SKM-1 treated with dmso at 0.1 percent for 144 hours (cell line): Measurements from ENCODE around the gene PITPNC1.
"Not testable (repeated sequence)": the region's sequence is repeated elsewhere in the genome, so short reads cannot be mapped to it uniquely, and the experiment has no call there.

Experiments
- DNase-seq: peaks from one replicate; lab custom pipeline; 2025; ENCODE audit not compliant: unreplicated experiment; lab: John Stamatoyannopoulos, UW

The PITPNC1 gene

DNA sequence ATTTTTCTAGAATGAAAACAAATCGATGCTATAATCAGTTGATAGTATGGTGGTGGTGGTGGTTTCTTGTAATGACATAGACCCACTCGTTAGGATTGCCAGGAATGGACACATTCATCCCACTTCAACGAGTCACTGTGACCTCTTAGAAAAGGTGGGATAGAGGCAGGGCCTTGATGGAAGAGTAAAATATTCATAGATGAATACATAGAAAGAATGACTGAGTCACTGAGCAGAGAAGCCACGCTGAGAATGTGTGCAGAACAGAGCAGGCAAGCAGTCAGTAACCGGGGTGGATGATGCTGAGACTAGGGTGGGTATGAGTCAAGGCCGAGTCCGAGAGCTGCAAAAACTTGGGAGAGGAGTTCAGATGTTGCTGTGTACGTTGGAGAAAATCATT is 129.9 kb downstream of the PITPNC1 start:
- DNase-seq, result no peak

DNA sequence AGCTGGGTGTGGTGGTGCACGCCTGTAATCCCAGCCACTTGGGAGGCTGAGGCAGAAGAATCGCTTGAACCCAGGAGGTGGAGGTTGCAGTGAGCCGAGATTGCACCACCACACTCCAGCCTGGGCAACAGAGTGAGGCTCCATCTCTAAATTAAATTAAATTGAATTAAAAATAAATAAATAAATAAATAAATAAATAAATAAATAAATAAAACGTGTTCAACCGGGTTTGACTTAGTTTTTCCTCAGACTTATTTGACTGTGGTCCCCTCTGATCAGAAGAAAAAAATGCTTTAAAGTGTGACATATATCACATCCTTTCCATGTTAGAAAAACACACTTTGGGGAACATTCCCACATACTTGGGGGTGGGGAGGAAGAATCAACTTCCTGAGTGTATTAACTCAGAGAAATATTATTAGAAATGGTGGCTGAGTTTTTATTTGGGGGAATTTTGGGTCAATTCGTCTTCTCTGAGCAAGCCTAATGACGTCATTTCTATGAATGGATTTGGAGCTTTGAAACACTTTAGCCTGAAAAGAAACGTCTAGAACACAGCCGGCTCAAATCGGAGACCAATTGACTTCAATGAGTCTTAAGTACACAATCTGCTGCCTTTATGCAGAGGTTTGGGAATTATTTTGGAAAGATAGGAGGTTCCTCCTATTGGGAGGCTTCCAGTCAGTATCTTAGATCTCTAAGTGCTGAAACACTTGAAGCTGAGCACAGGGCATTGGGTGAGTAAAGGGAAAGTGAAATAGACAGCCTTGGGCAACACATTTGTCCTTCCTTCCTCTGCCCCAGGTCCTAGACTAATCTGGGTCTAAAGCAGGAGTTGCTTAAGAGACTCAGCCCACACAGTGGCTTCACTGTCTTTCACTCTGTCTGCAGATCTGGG is 132.6 kb downstream of the PITPNC1 start:
- DNase-seq, result peak; percentile 91

DNA sequence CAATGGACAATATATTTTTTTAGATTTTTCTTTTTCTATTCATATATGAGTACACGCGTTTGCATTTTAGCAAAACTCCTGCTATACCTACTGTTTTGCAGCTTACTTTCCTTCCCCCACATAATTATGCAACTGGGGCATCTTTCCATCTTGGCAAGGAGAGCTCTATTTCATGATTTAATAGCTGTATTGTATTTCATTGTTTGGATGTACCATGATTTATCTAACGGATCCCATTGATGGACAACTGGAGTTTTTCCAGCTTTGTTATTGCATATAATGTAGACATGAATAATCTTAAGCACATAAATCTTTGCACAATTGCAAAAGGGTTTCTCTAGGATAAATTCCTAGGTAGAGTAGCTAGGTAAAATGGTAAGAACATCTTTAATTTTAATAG is 133.9 kb downstream of the PITPNC1 start:
- DNase-seq, result no peak

GRCh38 chr17:67511804-67512203 is 134.7 kb downstream of the PITPNC1 start:
- DNase-seq, result no peak

DNA sequence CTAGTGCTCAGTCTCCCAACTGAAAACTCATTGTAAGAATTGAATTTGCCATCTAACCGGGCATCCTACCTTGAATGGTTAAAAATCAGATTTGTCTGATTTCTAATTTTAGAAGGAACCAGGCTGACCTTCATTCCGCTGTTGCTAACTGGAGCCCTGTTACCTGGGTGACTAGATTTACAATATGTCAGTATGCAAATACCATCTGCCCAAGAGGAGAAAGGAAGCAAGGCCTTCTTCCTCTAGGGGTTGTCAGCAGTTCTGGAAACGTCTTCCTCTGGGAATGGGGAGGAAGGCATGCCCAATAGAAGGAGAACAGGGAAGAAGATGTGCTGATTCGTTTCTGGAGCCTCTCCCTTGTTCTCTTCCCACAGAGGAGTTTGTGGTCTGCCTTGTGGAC is 137.9 kb downstream of the PITPNC1 start:
- DNase-seq, result no peak

GRCh38 chr17:67515490-67516083 is 138.5 kb downstream of the PITPNC1 start:
- DNase-seq, result no peak

- not testable (repeated sequence) for DNase-seq
Observed at GRCh38 chr17:67516571-67516970, 139.5 kb downstream of the PITPNC1 start.

DNA sequence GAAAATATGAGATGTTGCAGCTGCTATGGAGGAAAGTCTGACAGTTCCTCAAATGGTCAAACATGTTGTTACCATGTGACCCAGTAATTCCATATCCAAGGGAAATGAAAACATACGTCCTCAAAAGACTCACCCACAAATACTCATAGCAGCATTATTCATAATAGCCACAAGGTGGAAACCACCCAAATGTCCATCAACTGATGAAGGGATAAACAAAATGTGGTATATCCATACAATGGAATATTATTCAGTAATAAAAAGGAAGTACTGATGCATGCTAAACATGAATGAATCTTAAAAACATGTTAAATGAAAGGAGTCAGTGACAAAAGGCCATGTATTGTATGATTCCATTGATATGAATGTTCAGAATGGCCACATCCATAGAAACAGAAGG is 140.2 kb downstream of the PITPNC1 start:
- DNase-seq, result no peak

DNA sequence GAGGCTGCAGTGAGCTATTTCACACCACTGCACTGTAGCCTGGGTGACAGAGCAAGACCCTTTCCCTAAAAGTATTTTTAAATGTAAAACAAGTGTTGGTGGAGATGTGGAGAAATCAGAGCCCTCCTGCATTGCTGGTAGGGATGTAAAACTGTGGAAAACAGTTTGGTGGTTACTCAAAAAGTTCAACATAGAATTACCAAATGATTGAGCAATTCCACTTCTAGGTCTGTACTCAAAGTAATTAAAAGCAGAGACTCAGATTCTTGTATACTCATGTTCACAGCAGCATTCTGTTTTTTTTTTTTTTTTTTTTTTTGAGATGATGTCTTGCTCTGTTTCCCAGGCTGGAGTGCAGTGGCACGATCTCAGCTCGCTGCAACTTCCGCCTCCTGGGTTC is 141.8 kb downstream of the PITPNC1 start:
- peak; percentile 6 for DNase-seq

GRCh38 chr17:67519801-67520251 is 142.7 kb downstream of the PITPNC1 start:
- no peak for DNase-seq

- peak; percentile 85 for DNase-seq
Observed at GRCh38 chr17:67520252-67520906, 143.3 kb downstream of the PITPNC1 start.

- no peak for DNase-seq
Observed at GRCh38 chr17:67520916-67521774, 144.1 kb downstream of the PITPNC1 start.

GRCh38 chr17:67521775-67522069 is 144.6 kb downstream of the PITPNC1 start:
- DNase-seq, result no peak

DNA sequence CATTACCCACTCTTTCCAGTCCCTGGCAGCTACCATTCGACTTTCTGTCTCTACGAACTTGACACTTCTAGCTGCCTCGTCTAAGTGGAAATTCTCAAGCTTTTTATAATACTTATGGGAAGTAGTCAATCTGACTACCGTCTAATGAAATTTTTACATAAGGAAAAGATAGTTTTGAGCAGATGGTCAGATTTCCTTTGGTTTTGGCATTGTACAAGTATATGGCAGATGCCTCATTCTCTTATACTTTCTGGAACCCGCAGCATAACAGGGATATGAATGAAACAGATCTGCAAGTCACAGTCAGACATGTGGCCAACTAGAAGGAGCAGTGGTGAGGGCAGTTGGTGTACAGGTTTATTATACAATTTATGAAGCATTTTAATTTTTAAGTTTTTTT is 146.0 kb downstream of the PITPNC1 start:
- DNase-seq, result no peak

DNA sequence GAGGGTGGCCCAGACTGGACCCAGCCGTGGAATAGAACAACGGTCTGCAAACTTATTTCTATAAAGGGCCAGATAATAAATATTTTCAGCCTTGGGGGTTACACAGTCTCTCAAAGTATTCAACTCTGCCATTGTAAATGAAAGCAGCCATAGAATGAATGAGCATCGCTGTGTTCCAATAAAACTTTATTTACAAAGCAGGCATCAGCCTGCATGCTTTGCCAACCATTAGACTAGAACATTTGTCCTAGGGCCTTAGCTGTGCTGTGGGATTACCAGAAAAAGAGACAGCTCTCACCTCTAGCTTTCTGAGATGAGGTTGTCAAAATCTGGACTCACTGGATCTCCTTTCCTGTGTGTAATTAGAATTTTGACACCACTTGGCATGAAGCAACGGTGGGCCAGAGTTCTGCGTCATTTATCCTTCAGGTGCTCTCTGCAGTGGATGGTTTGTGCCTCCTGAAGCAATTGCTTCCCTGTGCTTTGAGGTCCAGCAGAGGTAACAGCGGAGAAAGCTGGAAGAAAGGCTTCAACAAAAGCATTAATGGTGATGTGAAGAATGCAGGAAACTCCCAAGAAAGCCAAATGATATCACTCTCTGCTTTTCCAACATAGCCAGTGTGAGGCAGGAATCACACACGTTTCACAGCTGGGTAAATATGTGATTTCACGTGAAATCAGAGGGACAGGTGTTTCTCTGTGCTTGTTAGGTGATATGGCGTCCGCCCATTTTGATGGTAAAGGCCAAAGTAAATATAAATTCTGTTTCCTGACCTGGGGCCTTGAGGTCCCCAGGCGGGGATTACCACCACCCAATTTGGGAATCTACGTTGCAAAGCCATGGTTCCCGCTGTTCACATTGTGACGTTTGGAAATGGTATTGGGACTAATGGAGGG is 148.4 kb downstream of the PITPNC1 start:
- no peak for DNase-seq

- DNase-seq, result no peak
Observed at GRCh38 chr17:67526700-67527099, 149.6 kb downstream of the PITPNC1 start.

DNA sequence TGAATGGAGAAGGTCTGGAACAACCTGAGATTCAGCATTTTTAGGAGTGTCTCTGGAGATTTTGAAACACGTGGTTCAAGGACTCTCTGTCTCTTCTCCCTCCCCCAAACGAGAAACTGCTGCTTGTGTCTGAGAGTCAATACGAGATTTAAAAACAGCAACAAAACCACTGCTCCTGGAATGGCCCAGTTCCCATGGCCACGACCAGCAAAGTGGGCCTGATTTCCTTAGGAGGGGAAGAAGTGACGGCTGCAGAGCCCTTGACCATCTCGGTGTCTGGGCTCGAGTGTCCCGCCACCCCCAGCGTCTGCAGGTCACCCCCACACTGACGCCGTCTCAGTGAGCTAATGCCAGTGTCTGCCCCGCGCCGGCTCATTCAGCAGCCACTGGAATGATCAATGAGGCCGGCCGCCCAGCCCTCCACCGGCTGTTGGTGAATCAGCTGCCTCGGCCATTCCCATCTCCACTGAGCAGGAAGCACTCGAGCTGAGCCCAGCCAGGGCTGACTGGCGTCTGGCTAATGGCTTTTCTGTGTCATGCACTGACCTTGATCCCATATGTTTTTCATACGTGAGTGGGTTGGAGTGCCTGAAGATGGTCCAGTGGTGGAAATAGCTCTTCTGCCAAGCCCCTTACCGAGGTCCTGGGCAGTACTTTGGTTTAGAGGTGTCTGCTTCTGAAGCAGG is 151.8 kb downstream of the PITPNC1 start:
- no peak for DNase-seq

GRCh38 chr17:67531291-67531690 is 154.2 kb downstream of the PITPNC1 start:
- DNase-seq, result no peak

DNA sequence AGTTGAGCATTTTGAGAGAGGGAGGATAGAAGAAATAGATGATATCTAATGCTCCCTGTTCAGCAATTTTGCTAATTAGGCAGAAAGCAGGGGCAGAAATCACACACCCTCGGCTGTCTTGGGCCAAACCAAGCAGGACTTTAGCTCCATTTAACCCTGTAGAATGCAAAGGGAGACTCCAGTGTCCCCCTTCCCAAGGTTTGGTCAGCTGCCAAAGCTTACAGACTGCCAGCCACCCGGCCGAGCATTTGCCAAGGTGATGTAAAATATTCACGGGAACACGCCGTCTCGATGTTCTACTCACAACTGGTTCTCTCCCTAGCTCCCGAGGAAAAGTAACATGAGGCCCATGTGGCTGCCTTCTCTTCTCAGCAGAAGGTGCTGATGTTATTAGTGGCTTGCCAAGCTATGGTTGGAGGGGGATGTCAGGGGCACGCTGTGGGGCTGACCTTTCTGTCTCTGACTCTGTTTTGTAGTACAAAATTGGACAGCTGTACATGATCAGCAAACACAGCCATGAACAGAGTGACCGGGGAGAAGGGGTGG is 155.3 kb downstream of the PITPNC1 start:
- no peak for DNase-seq
